Parathyroid adenoma (tissue), 2 donors: Measurements from ENCODE around the gene CSMD2.
"Not testable (repeated sequence)": the region's sequence is repeated elsewhere in the genome, so short reads cannot be mapped to it uniquely, and the experiment has no call there.

Source experiments
- H2AFZ ChIP-seq: fragments of 300-600 bp; sonication (generic); one replicate; pipeline ENCODE4 v1.7.0; 2017; ENCODE audit warnings: antibody characterized with exemption, mild to moderate bottlenecking
- H3K27ac ChIP-seq: fragments of 300-600 bp; sonication (generic); one replicate; pipeline ENCODE4 v1.7.0; 2017
- H3K27me3 ChIP-seq: fragments of 300-600 bp; sonication (generic); one replicate; pipeline ENCODE4 v1.7.0; 2017; ENCODE audit warnings: low read length; ENCODE audit not compliant: control insufficient read depth, insufficient read depth
- H3K36me3 ChIP-seq: fragments of 300-600 bp; sonication (generic); one replicate; pipeline ENCODE4 v1.7.0; 2017; ENCODE audit warnings: low read length; ENCODE audit not compliant: control insufficient read depth, insufficient read depth
- H3K4me1 ChIP-seq: fragments of 300-600 bp; sonication (generic); one replicate; pipeline ENCODE4 v1.7.0; 2017; ENCODE audit warnings: control low read depth
- H3K4me2 ChIP-seq: fragments of 300-600 bp; sonication (generic); one replicate; pipeline ENCODE4 v1.7.0; 2017; ENCODE audit warnings: low read length
- H3K4me3 ChIP-seq: fragments of 300-600 bp; sonication (generic); one replicate; pipeline ENCODE4 v1.7.0; 2017; ENCODE audit warnings: low read depth, low read length
- H3K79me2 ChIP-seq: fragments of 300-600 bp; sonication (generic); one replicate; pipeline ENCODE4 v1.7.0; 2017; ENCODE audit warnings: control low read depth
- H3K9ac ChIP-seq: fragments of 300-600 bp; sonication (generic); one replicate; pipeline ENCODE4 v1.7.0; 2017; ENCODE audit warnings: mild to moderate bottlenecking
- H3K9me3 ChIP-seq: fragments of 300-600 bp; sonication (generic); one replicate; pipeline ENCODE4 v1.7.0; 2017; ENCODE audit warnings: low read length; ENCODE audit not compliant: control insufficient read depth
- TF ChIP-seq, protein P1 (sequence below): fragments of 300-600 bp; sonication (generic); IDR thresholded peaks from one replicate; pipeline ENCODE4 v1.7.0; 2017; ENCODE audit warnings: antibody characterized with exemption, mild to moderate bottlenecking
- donor health status: primary hyperparathyroidism.

CSMD2 gene

GRCh38 chr1:34019741-34020552 is 145.1 kb downstream of the CSMD2 start:
- H3K27ac ChIP-seq: no peak overlapping the region
- H3K79me2 ChIP-seq: no peaks in the 10 kb centered on the region
- H3K36me3 ChIP-seq: no peaks in the 10 kb centered on the region
- H3K27me3 ChIP-seq: no peaks in the 10 kb centered on the region
- no peaks in the 10 kb centered on the region for H3K9me3 ChIP-seq
- TF ChIP-seq, protein P1, sequence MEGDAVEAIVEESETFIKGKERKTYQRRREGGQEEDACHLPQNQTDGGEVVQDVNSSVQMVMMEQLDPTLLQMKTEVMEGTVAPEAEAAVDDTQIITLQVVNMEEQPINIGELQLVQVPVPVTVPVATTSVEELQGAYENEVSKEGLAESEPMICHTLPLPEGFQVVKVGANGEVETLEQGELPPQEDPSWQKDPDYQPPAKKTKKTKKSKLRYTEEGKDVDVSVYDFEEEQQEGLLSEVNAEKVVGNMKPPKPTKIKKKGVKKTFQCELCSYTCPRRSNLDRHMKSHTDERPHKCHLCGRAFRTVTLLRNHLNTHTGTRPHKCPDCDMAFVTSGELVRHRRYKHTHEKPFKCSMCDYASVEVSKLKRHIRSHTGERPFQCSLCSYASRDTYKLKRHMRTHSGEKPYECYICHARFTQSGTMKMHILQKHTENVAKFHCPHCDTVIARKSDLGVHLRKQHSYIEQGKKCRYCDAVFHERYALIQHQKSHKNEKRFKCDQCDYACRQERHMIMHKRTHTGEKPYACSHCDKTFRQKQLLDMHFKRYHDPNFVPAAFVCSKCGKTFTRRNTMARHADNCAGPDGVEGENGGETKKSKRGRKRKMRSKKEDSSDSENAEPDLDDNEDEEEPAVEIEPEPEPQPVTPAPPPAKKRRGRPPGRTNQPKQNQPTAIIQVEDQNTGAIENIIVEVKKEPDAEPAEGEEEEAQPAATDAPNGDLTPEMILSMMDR: no peak
- H2AFZ ChIP-seq: no peak overlapping the region
- H3K4me3 ChIP-seq: no peak overlapping the region
- no peak overlapping the region for H3K4me2 ChIP-seq
- no peak overlapping the region for H3K9ac ChIP-seq
- H3K4me1 ChIP-seq: no peaks in the 10 kb centered on the region

DNA sequence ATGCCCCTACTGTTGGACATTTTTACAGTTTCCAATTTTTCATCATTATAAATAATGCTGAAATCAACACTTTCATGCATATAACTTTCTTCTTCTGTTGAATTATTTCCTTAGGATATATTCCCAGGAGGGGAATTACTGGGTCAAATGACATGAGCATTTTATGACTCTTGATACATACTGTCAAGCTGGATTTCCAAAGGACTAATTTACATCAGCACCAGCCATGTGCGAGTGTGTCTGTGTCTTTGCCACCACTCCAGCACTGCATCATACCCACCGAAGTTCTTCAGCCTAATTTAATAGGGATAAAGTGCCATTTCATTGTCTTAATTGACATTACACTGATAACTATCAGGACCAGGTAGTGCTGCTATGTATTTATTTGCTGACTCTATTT is 146.7 kb downstream of the CSMD2 start:
- Histone ChIP-seq H3K27me3 (no peaks in the 10 kb centered on the region), H3K9me3 (no peaks in the 10 kb centered on the region), H3K4me1 (no peaks in the 10 kb centered on the region), H3K36me3 (no peaks in the 10 kb centered on the region), H3K4me3 (no peak overlapping the region), H3K9ac (no peak overlapping the region), H3K27ac (no peak overlapping the region), H3K4me2 (no peak overlapping the region), H3K79me2 (no peaks in the 10 kb centered on the region), H2AFZ (no peak overlapping the region)
- TF ChIP-seq, protein P1: no peak

GRCh38 chr1:34016281-34016680 is 148.7 kb downstream of the CSMD2 start:
- H3K36me3 ChIP-seq, H3K79me2 ChIP-seq, H3K4me1 ChIP-seq, H3K27me3 ChIP-seq, H3K9ac ChIP-seq, H3K4me3 ChIP-seq, H3K4me2 ChIP-seq, H3K27ac ChIP-seq, H2AFZ ChIP-seq, H3K9me3 ChIP-seq: not testable (repeated sequence)

GRCh38 chr1:34013958-34014737 is 150.9 kb downstream of the CSMD2 start:
- H3K27me3 ChIP-seq: no peaks in the 10 kb centered on the region
- no peak overlapping the region for H3K27ac ChIP-seq
- H2AFZ ChIP-seq: no peak overlapping the region
- TF ChIP-seq, protein P1: peak; percentile 35
- no peak overlapping the region for H3K4me2 ChIP-seq
- H3K9ac ChIP-seq: no peak overlapping the region
- no peaks in the 10 kb centered on the region for H3K79me2 ChIP-seq
- H3K9me3 ChIP-seq: no peaks in the 10 kb centered on the region
- H3K4me3 ChIP-seq: no peak overlapping the region
- no peaks in the 10 kb centered on the region for H3K4me1 ChIP-seq
- H3K36me3 ChIP-seq: no peaks in the 10 kb centered on the region

GRCh38 chr1:34013136-34013535 is 151.9 kb downstream of the CSMD2 start:
- Histone ChIP-seq H3K4me2 (no peak overlapping the region), H3K9ac (no peak overlapping the region), H3K27ac (no peak overlapping the region), H3K4me1 (no peaks in the 10 kb centered on the region), H3K27me3 (no peaks in the 10 kb centered on the region), H2AFZ (no peak overlapping the region), H3K9me3 (no peaks in the 10 kb centered on the region), H3K36me3 (no peaks in the 10 kb centered on the region), H3K4me3 (no peak overlapping the region), H3K79me2 (no peaks in the 10 kb centered on the region)
- TF ChIP-seq, protein P1: no peak
